Mesothelial cell of epicardium (in vitro differentiated cells): ENCODE results near the gene TEX30. TPM values are rescaled to one million over a fixed set of nuclear protein-coding genes. Genes with fewer than 3 reads are reported as not detected.
"Not testable (repeated sequence)": the region's sequence is repeated elsewhere in the genome, so short reads cannot be mapped to it uniquely, and the experiment has no call there.

Experiments used
- DNase-seq, 2 experiments: peaks; one replicate each; pipeline ENCODE4 v3.0.0; 2021; ENCODE audit warnings: low spot score in 2 of 2; ENCODE audit not compliant: unreplicated experiment in 2 of 2
- H3K27ac Mint-ChIP-seq: 2 replicates; pipeline ENCODE4 v1.8.0; 2021; ENCODE audit warnings: mixed read lengths
- H3K27me3 Mint-ChIP-seq: 2 replicates; pipeline ENCODE4 v1.8.0; 2021; ENCODE audit warnings: low read depth, mixed read lengths
- H3K36me3 Mint-ChIP-seq: 2 replicates; pipeline ENCODE4 v1.8.0; 2021; ENCODE audit warnings: mixed read lengths
- H3K4me1 Mint-ChIP-seq: 2 replicates; pipeline ENCODE4 v1.8.0; 2021; ENCODE audit warnings: mixed read lengths
- H3K4me3 Mint-ChIP-seq: 2 replicates; pipeline ENCODE4 v1.8.0; 2021; ENCODE audit warnings: mild to moderate bottlenecking, moderate library complexity, mixed read lengths
- H3K9me3 Mint-ChIP-seq: 2 replicates; pipeline ENCODE4 v1.8.0; 2021; ENCODE audit warnings: mixed read lengths
- CTCF ChIP-seq: fragments of 200-600 bp; sonication (generic); IDR thresholded peaks from one replicate; pipeline ENCODE4 v1.5.0; 2021; ENCODE audit warnings: antibody characterized with exemption; ENCODE audit not compliant: unreplicated experiment
- total RNA-seq: library from RNA; stranded (reverse); gene quantifications from 3 replicates; pipeline ENCODE4 v1.2.1, GENCODE V29; 2021

Gene TEX30
- total RNA-seq, 1 donor from 2014 or later = 8.6 TPM

- peaks cover 25% of the 10 kb centered on the region for H3K36me3 Mint-ChIP-seq
- no peak for DNase-seq
- H3K4me3 Mint-ChIP-seq = no peak overlapping the region
- no peaks in the 10 kb centered on the region for H3K27me3 Mint-ChIP-seq
- no peaks in the 10 kb centered on the region for H3K4me1 Mint-ChIP-seq
- H3K9me3 Mint-ChIP-seq = no peaks in the 10 kb centered on the region
- no peak overlapping the region for H3K27ac Mint-ChIP-seq
- no peak for TF ChIP-seq CTCF
These were observed 15.1 kb upstream of the TEX30 start for GRCh38 chr13:102788683-102789082.

- no peak overlapping the region for H3K4me3 Mint-ChIP-seq
- DNase-seq = no peak
- no peak for TF ChIP-seq CTCF
- H3K27ac Mint-ChIP-seq = no peak overlapping the region
- no peaks in the 10 kb centered on the region for H3K27me3 Mint-ChIP-seq
- peaks cover 38% of the 10 kb centered on the region for H3K36me3 Mint-ChIP-seq
- H3K9me3 Mint-ChIP-seq = peaks cover 14% of the 10 kb centered on the region
- no peaks in the 10 kb centered on the region for H3K4me1 Mint-ChIP-seq
These were observed 10.9 kb upstream of the TEX30 start for GRCh38 chr13:102784483-102784882.

GRCh38 chr13:102781591-102781990 is 8.0 kb upstream of the TEX30 start:
- Mint-ChIP-seq H3K9me3 (peaks cover 14% of the 10 kb centered on the region), H3K27me3 (no peaks in the 10 kb centered on the region), H3K4me1 (no peaks in the 10 kb centered on the region), H3K4me3 (no peak overlapping the region), H3K36me3 (peaks cover 25% of the 10 kb centered on the region), H3K27ac (no peak overlapping the region)
- TF ChIP-seq CTCF = no peak
- DNase-seq = no peak

- not testable (repeated sequence) for H3K4me1 Mint-ChIP-seq, DNase-seq, H3K27ac Mint-ChIP-seq, H3K27me3 Mint-ChIP-seq, H3K4me3 Mint-ChIP-seq
- Mint-ChIP-seq H3K36me3 (peaks cover 25% of the 10 kb centered on the region), H3K9me3 (peaks cover 14% of the 10 kb centered on the region)
These were observed 7.1 kb upstream of the TEX30 start for GRCh38 chr13:102780656-102781055.

GRCh38 chr13:102779436-102780159 is 6.0 kb upstream of the TEX30 start:
- Mint-ChIP-seq H3K27me3 (no peaks in the 10 kb centered on the region), H3K4me1 (peaks cover under 1% of the 10 kb centered on the region), H3K36me3 (peaks cover 25% of the 10 kb centered on the region), H3K9me3 (peaks cover 14% of the 10 kb centered on the region), H3K4me3 (no peak overlapping the region), H3K27ac (no peak overlapping the region)
- DNase-seq = no peak
- no peak for TF ChIP-seq CTCF

GRCh38 chr13:102777736-102778135 is 4.2 kb upstream of the TEX30 start:
- H3K4me1 Mint-ChIP-seq = peaks cover 10% of the 10 kb centered on the region
- H3K36me3 Mint-ChIP-seq = peaks cover 17% of the 10 kb centered on the region
- H3K27me3 Mint-ChIP-seq = no peaks in the 10 kb centered on the region
- no peak overlapping the region for H3K4me3 Mint-ChIP-seq
- no peak for TF ChIP-seq CTCF
- no peak overlapping the region for H3K27ac Mint-ChIP-seq
- DNase-seq = no peak
- peaks cover 12% of the 10 kb centered on the region for H3K9me3 Mint-ChIP-seq
